HUES48 (cell line): ENCODE results near the gene SHCBP1L.

ENCODE experiments used
- H3K27ac ChIP-seq: one replicate; pipeline ENCODE4 v1.7.0; 2013; ENCODE audit warnings: low read depth, low read length, inconsistent platforms
- H3K27me3 ChIP-seq: 2 replicates; pipeline ENCODE4 v1.6.1; 2013; ENCODE audit warnings: mild to moderate bottlenecking, low read length; ENCODE audit not compliant: control insufficient read depth, insufficient read depth
- H3K36me3 ChIP-seq: 2 replicates; pipeline ENCODE4 v1.6.1; 2013; ENCODE audit warnings: low read length; ENCODE audit not compliant: control insufficient read depth, insufficient read depth
- H3K4me1 ChIP-seq: 2 replicates; pipeline ENCODE4 v1.6.1; 2013; ENCODE audit warnings: mild to moderate bottlenecking, low read length; ENCODE audit not compliant: control insufficient read depth, insufficient read depth
- H3K4me3 ChIP-seq: 2 replicates; pipeline ENCODE4 v1.5.1; 2013; ENCODE audit warnings: mild to moderate bottlenecking, low read depth, low read length
- H3K9ac ChIP-seq: 2 replicates; pipeline ENCODE4 v1.6.1; 2013; ENCODE audit warnings: mild to moderate bottlenecking, low read depth, low read length, moderate library complexity
- H3K9me3 ChIP-seq: 2 replicates; pipeline ENCODE4 v1.6.1; 2013; ENCODE audit warnings: low read length; ENCODE audit not compliant: control insufficient read depth, insufficient read depth

Gene SHCBP1L

DNA sequence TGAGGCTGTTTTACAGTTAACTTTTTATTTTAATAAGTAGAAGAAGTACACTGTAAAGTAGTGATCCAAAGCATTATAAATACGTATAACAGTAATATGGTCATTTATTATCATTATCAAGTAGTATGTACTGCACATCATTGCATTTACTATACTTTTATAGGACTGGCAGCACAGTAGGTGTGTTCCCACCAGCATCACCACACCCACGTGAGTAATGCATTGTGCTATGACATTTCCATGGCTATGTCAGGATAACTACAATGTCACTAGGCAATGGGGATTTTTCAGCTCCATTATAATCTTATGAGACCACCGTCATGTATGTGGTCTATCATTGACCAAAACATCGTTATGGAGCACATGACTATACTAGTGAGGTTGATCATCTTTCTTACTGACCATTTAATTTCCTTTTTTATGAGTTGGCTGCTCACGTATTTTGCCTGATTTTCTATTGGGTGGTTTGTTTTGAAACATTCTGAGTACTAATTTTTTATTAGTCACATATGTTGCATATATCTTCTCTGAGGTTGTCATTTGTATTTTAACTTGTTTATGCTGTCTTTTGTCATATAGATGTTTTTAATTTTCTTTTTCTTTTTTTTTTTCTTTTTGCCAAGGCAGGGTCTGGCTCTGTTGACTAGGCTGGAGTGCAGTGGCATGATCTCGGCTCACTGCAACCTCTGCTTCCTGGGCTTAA lies 25.3 kb upstream of the SHCBP1L start:
- H3K9me3 ChIP-seq: no peaks in the 10 kb centered on the region
- no peaks in the 10 kb centered on the region for H3K36me3 ChIP-seq
- no peak overlapping the region for H3K4me3 ChIP-seq
- no peak overlapping the region for H3K27ac ChIP-seq
- no peaks in the 10 kb centered on the region for H3K27me3 ChIP-seq
- no peak overlapping the region for H3K9ac ChIP-seq
- H3K4me1 ChIP-seq: 0 out of 2 replicates have a peak, but pooled peaks cover 2% of the 10 kb centered on the region

DNA sequence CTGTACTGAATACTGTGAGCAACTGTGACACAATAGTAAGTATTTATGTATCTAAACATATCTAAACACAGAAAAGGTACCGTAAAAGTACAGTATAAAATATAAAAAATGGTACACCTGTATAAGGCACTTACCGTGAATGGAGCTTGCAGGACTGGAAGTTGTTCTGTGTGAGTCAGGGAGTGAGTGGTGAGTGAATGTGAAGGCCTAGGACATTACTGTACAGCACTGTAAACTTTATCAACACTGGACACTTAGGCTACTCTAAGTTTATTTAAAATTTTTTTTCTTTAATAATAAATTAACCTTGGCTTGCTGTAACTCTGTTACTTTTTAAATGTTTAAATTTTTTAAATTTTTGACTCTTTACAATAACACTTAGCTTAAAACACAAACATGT lies 24.5 kb upstream of the SHCBP1L start:
- Histone ChIP-seq H3K9ac (no peak overlapping the region), H3K27ac (no peak overlapping the region), H3K4me3 (no peak overlapping the region), H3K4me1 (0 out of 2 replicates have a peak, but pooled peaks cover 2% of the 10 kb centered on the region), H3K9me3 (no peaks in the 10 kb centered on the region), H3K36me3 (no peaks in the 10 kb centered on the region), H3K27me3 (no peaks in the 10 kb centered on the region)

DNA sequence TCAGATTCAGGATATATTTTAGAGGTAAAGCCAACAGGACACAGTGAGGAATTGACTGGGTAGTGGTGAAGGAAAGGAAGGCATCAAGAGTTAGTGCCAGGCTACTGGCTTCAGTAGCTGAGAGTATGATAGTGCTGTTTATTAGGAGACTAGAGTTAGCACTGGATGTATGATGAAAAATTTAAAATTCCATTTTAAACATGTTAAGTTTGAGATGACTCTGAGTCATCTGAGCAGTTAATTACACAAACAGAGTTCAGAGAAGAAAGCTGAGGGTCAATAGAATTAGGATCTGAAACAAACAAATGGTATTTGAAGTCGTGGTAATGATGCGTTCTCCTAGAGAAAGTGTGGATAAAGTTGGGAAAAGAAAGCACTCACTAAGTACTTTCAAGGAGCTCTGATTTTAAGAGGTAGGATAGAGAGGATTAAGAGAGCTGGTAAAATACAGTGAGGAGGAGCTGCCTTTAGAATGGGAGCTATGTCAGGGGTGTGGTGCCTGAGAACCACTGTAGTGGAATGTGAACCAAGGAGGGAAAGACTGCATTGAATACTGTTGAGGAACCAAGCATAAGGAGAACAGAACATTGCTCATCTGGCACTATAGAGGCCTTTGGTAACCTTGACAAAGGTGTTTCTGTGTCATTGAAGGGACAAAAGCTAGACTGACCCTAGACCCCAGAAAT lies 21.7 kb upstream of the SHCBP1L start:
- Histone ChIP-seq H3K9ac (no peak overlapping the region), H3K9me3 (no peaks in the 10 kb centered on the region), H3K27me3 (no peaks in the 10 kb centered on the region), H3K4me1 (0 out of 2 replicates have a peak, but pooled peaks cover 2% of the 10 kb centered on the region), H3K27ac (no peak overlapping the region), H3K4me3 (no peak overlapping the region), H3K36me3 (no peaks in the 10 kb centered on the region)

- Histone ChIP-seq H3K4me3 (no peak overlapping the region), H3K27me3 (no peaks in the 10 kb centered on the region), H3K36me3 (no peaks in the 10 kb centered on the region), H3K9me3 (no peaks in the 10 kb centered on the region), H3K4me1 (0 out of 2 replicates have a peak, but pooled peaks cover 2% of the 10 kb centered on the region), H3K9ac (no peak overlapping the region), H3K27ac (no peak overlapping the region)
Observed at GRCh38 chr1:182972829-182973228, 19.9 kb upstream of the SHCBP1L start.

DNA sequence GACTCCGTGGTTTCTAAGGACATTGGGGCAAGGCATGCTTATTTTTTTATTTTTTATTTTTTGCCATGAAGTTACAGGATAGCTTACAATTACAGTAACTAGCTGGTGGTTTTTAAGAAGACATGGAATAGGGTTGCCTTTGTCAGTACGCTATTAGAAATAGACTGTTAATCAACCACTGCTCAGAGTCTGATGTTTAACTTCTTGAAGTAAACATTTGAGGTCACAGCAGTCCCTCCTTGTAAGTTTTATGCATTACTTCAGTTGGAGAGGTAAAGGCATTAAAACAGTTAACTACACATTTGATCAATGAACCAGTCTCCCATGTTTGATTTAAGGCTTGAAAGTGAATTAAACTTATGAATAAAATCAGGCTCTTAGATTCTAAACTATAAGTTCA lies 19.3 kb upstream of the SHCBP1L start:
- H3K36me3 ChIP-seq: no peaks in the 10 kb centered on the region
- no peak overlapping the region for H3K4me3 ChIP-seq
- 0 out of 2 replicates have a peak, but pooled peaks cover 2% of the 10 kb centered on the region for H3K4me1 ChIP-seq
- no peak overlapping the region for H3K27ac ChIP-seq
- H3K9ac ChIP-seq: no peak overlapping the region
- H3K27me3 ChIP-seq: no peaks in the 10 kb centered on the region
- H3K9me3 ChIP-seq: no peaks in the 10 kb centered on the region

GRCh38 chr1:182971219-182971618 lies 18.3 kb upstream of the SHCBP1L start:
- H3K27ac ChIP-seq: no peak overlapping the region
- H3K4me3 ChIP-seq: no peak overlapping the region
- H3K36me3 ChIP-seq: no peaks in the 10 kb centered on the region
- 0 out of 2 replicates have a peak, but pooled peaks cover 2% of the 10 kb centered on the region for H3K4me1 ChIP-seq
- H3K27me3 ChIP-seq: no peaks in the 10 kb centered on the region
- no peak overlapping the region for H3K9ac ChIP-seq
- no peaks in the 10 kb centered on the region for H3K9me3 ChIP-seq

DNA sequence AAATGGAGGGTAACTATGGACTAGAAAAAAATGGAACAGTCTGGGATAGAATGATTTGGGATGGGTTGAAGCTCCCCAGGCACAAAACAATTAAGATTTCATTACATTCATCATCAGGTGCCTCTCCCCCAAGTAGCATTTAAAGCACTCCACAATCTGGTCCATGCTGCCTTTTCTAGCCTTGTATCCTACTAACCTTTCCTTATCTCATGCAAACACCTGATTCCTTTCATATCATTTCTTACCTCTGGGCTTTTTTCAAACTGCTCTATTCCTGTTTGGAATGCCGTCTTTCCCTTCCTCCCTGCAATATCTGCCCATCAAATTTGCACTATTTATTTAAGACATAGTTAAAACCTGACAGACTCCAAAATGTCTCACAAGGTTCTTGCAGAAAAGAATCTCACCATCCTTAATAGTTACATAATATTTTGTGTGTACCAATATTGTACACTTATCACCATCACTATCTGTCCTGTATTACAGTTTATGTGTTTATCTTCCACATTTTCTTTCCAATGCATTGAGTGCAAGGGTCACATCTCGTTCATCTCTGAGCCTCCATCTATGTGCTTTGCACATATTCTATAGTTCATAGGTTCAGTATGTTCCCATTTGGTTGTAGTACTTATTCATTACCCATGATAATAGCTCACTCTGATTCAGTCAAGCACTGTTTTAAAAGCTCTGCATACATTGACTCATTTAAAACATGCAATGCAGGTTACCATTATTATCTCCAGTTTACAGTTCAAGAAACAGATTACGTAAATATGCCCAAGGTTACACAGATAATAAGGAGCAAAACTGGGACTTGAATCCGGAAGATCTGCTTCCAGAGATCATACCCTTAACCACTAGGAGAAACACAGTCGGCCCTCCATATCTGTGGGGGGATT lies 16.1 kb upstream of the SHCBP1L start:
- no peak overlapping the region for H3K27ac ChIP-seq
- H3K9me3 ChIP-seq: no peaks in the 10 kb centered on the region
- H3K4me3 ChIP-seq: no peak overlapping the region
- no peaks in the 10 kb centered on the region for H3K36me3 ChIP-seq
- no peak overlapping the region for H3K9ac ChIP-seq
- H3K4me1 ChIP-seq: no peaks in the 10 kb centered on the region
- no peaks in the 10 kb centered on the region for H3K27me3 ChIP-seq

- Histone ChIP-seq H3K27me3 (no peaks in the 10 kb centered on the region), H3K4me3 (no peak overlapping the region), H3K4me1 (no peaks in the 10 kb centered on the region), H3K36me3 (no peaks in the 10 kb centered on the region), H3K27ac (no peak overlapping the region), H3K9ac (no peak overlapping the region), H3K9me3 (no peaks in the 10 kb centered on the region)
Observed at GRCh38 chr1:182968151-182968741, 15.3 kb upstream of the SHCBP1L start.

- Histone ChIP-seq H3K36me3 (no peaks in the 10 kb centered on the region), H3K4me3 (no peak overlapping the region), H3K27ac (no peak overlapping the region), H3K27me3 (no peaks in the 10 kb centered on the region), H3K9me3 (no peaks in the 10 kb centered on the region), H3K9ac (no peak overlapping the region), H3K4me1 (peaks cover 7% of the 10 kb centered on the region)
Observed at GRCh38 chr1:182965861-182966260, 12.9 kb upstream of the SHCBP1L start.

GRCh38 chr1:182965096-182965495 lies 12.1 kb upstream of the SHCBP1L start:
- peaks cover 7% of the 10 kb centered on the region for H3K4me1 ChIP-seq
- H3K27ac ChIP-seq: no peak overlapping the region
- H3K27me3 ChIP-seq: no peaks in the 10 kb centered on the region
- no peak overlapping the region for H3K9ac ChIP-seq
- H3K4me3 ChIP-seq: no peak overlapping the region
- no peaks in the 10 kb centered on the region for H3K36me3 ChIP-seq
- no peaks in the 10 kb centered on the region for H3K9me3 ChIP-seq
